Loucy (cell line): ENCODE measurements around the gene SCCPDH.
"Not testable (repeated sequence)": the region's sequence is repeated elsewhere in the genome, so short reads cannot be mapped to it uniquely, and the experiment has no call there.

Experiments
- H2AFZ ChIP-seq: fragments of 200-600 bp; sonication (generic); 2 replicates; pipeline ENCODE4 v1.6.0; 2016; ENCODE audit warnings: antibody characterized with exemption, mild to moderate bottlenecking, low read length, moderate library complexity
- H3F3A ChIP-seq: fragments of 200-600 bp; 2 replicates; pipeline ENCODE4 v1.6.0; 2016; ENCODE audit warnings: antibody characterized with exemption, low read depth, mild to moderate bottlenecking
- H3K27me3 ChIP-seq: fragments of 200-600 bp; sonication (generic); 2 replicates; pipeline ENCODE4 v1.6.1; 2014; ENCODE audit warnings: low read length, mild to moderate bottlenecking; ENCODE audit not compliant: insufficient read depth, poor library complexity, severe bottlenecking
- H3K36me3 ChIP-seq: fragments of 200-600 bp; sonication (generic); 2 replicates; pipeline ENCODE4 v1.6.1; 2016; ENCODE audit warnings: low read length; ENCODE audit not compliant: insufficient read depth
- H3K4me1 ChIP-seq: fragments of 200-600 bp; sonication (generic); 2 replicates; pipeline ENCODE4 v1.5.1; 2014; ENCODE audit warnings: low read length, mild to moderate bottlenecking; ENCODE audit not compliant: insufficient read depth, poor library complexity, severe bottlenecking
- H3K4me2 ChIP-seq: fragments of 200-600 bp; sonication (generic); 2 replicates; pipeline ENCODE4 v1.6.0; 2014; ENCODE audit warnings: antibody characterized with exemption, low read length, low read depth, mild to moderate bottlenecking; ENCODE audit not compliant: poor library complexity, severe bottlenecking
- H3K4me3 ChIP-seq: fragments of 200-600 bp; sonication (generic); 2 replicates; pipeline ENCODE4 v1.5.1; 2014; ENCODE audit warnings: low read length, mild to moderate bottlenecking, mixed read lengths; ENCODE audit not compliant: poor library complexity, severe bottlenecking
- H3K79me2 ChIP-seq: fragments of 200-600 bp; sonication (generic); 2 replicates; pipeline ENCODE4 v1.6.1; 2014; ENCODE audit warnings: low read length; ENCODE audit not compliant: insufficient read depth
- H3K9ac ChIP-seq: fragments of 200-600 bp; sonication (generic); 2 replicates; pipeline ENCODE4 v1.6.0; 2014; ENCODE audit warnings: mild to moderate bottlenecking, low read depth, low read length, moderate library complexity; ENCODE audit not compliant: poor library complexity, severe bottlenecking
- H3K9me2 ChIP-seq: fragments of 200-600 bp; sonication (generic); replicated peaks from 2 replicates; pipeline ENCODE4 v1.6.1; 2016; ENCODE audit warnings: low read depth, low read length, mixed read lengths
- H3K9me3 ChIP-seq: fragments of 200-600 bp; sonication (generic); 2 replicates; pipeline ENCODE4 v1.6.1; 2014; ENCODE audit warnings: mild to moderate bottlenecking, antibody characterized with exemption, low read length, low read depth; ENCODE audit not compliant: insufficient read depth
- H4K20me1 ChIP-seq: fragments of 200-600 bp; sonication (generic); 2 replicates; pipeline ENCODE4 v1.6.0; 2014; ENCODE audit warnings: antibody characterized with exemption, low read length, mild to moderate bottlenecking; ENCODE audit not compliant: insufficient read depth, poor library complexity, severe bottlenecking
- CTCF ChIP-seq: fragments of 200-600 bp; sonication (generic); conservative IDR thresholded peaks from 2 replicates; pipeline ENCODE4 v1.5.1; 2014; ENCODE audit warnings: mild to moderate bottlenecking, antibody characterized with exemption, low read length
- EZH2phosphoT487 ChIP-seq: fragments of 200-600 bp; IDR thresholded peaks from 2 replicates; pipeline ENCODE4 v1.6.1; 2018; ENCODE audit warnings: antibody characterized with exemption, mild to moderate bottlenecking, moderate library complexity, borderline replicate concordance

The SCCPDH gene

DNA sequence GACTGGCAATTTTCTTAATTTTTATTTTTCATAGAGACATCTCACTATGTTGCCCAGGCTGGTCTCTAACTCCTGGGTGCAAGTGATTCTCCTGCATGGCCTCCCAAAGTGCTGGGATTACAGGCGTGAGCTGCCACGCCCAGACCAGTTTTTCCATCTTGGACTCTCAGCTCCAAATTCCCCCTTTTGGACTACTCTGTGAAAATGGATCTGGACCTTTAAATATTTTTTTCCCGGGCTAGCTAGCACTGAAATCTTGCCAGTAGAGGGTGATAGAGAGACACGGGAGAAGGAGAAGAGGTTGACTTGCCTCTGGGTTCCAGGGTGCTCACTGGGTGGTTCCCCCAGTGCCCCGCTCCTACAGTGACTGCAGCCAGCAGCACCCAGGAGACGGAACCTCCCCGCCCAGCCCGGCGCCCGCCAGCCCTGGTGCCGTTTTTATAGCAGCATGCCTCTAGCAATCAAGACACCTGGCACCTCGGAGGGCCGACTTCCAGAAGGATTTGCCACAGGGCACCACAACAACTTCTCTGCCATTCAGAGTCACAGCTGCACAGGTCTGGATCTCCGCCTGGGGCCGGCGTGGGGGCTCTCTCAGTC, 34.7 kb upstream of the SCCPDH start:
- Histone ChIP-seq H4K20me1 (no peaks in the 10 kb centered on the region), H2AFZ (peak overlapping the region; percentile 62), H3F3A (no peaks in the 10 kb centered on the region), H3K9me3 (no peaks in the 10 kb centered on the region), H3K27me3 (no peaks in the 10 kb centered on the region), H3K4me2 (peak overlapping the region; percentile 2), H3K4me3 (no peak overlapping the region), H3K9ac (no peak overlapping the region), H3K9me2 (no peaks in the 10 kb centered on the region), H3K4me1 (no peaks in the 10 kb centered on the region), H3K36me3 (no peaks in the 10 kb centered on the region), H3K79me2 (no peaks in the 10 kb centered on the region)
- TF ChIP-seq CTCF (peak; percentile 86), EZH2phosphoT487 (no peak)

GRCh38 chr1:246690100-246690499, 34.1 kb upstream of the SCCPDH start:
- H3K9me3 ChIP-seq = no peaks in the 10 kb centered on the region
- H3K4me3 ChIP-seq = no peak overlapping the region
- no peaks in the 10 kb centered on the region for H3K36me3 ChIP-seq
- H4K20me1 ChIP-seq = no peaks in the 10 kb centered on the region
- H3K9me2 ChIP-seq = no peaks in the 10 kb centered on the region
- H3K4me2 ChIP-seq = no peak overlapping the region
- TF ChIP-seq CTCF (no peak), EZH2phosphoT487 (no peak)
- no peaks in the 10 kb centered on the region for H3K79me2 ChIP-seq
- no peaks in the 10 kb centered on the region for H3K4me1 ChIP-seq
- no peak overlapping the region for H3K9ac ChIP-seq
- peak overlapping the region; percentile 62 for H2AFZ ChIP-seq
- no peaks in the 10 kb centered on the region for H3K27me3 ChIP-seq
- H3F3A ChIP-seq = no peaks in the 10 kb centered on the region

GRCh38 chr1:246691622-246692495, 32.4 kb upstream of the SCCPDH start:
- Histone ChIP-seq H3K4me1 (no peaks in the 10 kb centered on the region), H4K20me1 (no peaks in the 10 kb centered on the region), H3F3A (no peaks in the 10 kb centered on the region), H3K9me3 (no peaks in the 10 kb centered on the region), H3K9ac (no peak overlapping the region), H3K4me3 (no peak overlapping the region), H3K9me2 (no peaks in the 10 kb centered on the region), H3K79me2 (no peaks in the 10 kb centered on the region), H3K4me2 (no peak overlapping the region), H2AFZ (no peak overlapping the region), H3K27me3 (no peaks in the 10 kb centered on the region), H3K36me3 (no peaks in the 10 kb centered on the region)
- TF ChIP-seq CTCF (no peak), EZH2phosphoT487 (no peak)

DNA sequence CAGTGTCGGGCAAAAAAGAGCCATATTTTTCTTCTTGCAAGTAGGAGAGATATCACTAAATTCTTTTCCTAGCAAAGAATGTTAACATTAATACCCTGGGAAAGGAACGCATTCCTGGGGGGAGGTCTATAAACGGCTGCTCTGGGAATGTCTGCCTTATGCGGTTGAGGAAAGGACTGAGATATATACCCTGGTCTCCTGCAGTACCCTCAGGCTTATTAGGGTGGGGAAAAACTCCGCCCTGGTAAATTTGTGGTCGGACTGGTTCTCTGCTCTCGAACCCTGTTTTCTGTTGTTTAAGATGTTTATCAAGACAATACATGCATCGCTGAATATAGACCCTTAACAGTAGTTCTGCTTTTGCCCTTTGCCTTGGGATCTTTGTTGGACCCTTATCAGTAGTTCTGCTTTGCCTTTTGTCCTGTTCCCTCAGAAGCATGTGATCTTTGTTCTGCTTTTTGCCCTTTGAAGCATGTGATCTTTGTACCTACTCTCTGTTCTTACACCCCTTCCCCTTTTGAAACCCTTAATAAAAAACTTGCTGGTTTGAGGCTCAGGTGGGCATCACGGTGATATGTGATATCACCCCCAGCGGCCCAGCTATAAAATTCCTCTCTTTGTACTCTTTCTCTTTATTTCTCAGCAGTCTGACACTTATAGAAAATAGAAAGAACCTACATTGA, 29.9 kb upstream of the SCCPDH start:
- not testable (repeated sequence) for H3K36me3 ChIP-seq, H3K4me3 ChIP-seq, H3K4me2 ChIP-seq, H3K79me2 ChIP-seq, H3K9ac ChIP-seq, H3K27me3 ChIP-seq, H3F3A ChIP-seq, H3K4me1 ChIP-seq, H3K9me3 ChIP-seq, H4K20me1 ChIP-seq, H2AFZ ChIP-seq, H3K9me2 ChIP-seq
